HCT116 (cell line): ENCODE data around the gene CDC6.
A peak's percentile ranks its signal among the peaks of the same experiment; 100 is the strongest.

Experiments
- CTCF ChIP-seq, 3 experiments: fragments of 200-600 bp in 1 of 3; sonication (generic) in 1 of 3; IDR thresholded peaks in 2 of 3; conservative IDR thresholded peaks in 1 of 3; 2 replicates each; pipeline ENCODE4 v1.5.1; 2012 to 2017; ENCODE audit warnings: low read depth in 2 of 3, low read length in 2 of 3, antibody characterized with exemption in 1 of 3, borderline replicate concordance in 1 of 3, control low read depth in 1 of 3, mild to moderate bottlenecking in 1 of 3, mixed read lengths in 1 of 3, mixed run types in 1 of 3, moderate library complexity in 1 of 3; ENCODE audit not compliant: insufficient read depth in 1 of 3
- EZH2 ChIP-seq: fragments of 200-600 bp; sonication (generic); IDR thresholded peaks from 2 replicates; pipeline ENCODE4 v1.6.1; 2017; ENCODE audit warnings: antibody characterized with exemption, mixed run types
- EZH2phosphoT487 ChIP-seq: fragments of 200-600 bp; IDR thresholded peaks from 2 replicates; pipeline ENCODE4 v1.6.1; 2018; ENCODE audit warnings: antibody characterized with exemption, borderline replicate concordance
- FOSL1 ChIP-seq: IDR thresholded peaks from 2 replicates; pipeline ENCODE4 v1.6.1; 2012; ENCODE audit warnings: low read depth
- POLR2A ChIP-seq: IDR thresholded peaks from 2 replicates; pipeline ENCODE4 v1.7.0; 2011; ENCODE audit warnings: borderline replicate concordance; ENCODE audit not compliant: insufficient read depth, insufficient read length; ENCODE audit errors: extremely low read depth
- TF ChIP-seq, protein P1 (sequence below): IDR thresholded peaks from 2 replicates; pipeline ENCODE4 v1.6.1; 2012

DNA sequence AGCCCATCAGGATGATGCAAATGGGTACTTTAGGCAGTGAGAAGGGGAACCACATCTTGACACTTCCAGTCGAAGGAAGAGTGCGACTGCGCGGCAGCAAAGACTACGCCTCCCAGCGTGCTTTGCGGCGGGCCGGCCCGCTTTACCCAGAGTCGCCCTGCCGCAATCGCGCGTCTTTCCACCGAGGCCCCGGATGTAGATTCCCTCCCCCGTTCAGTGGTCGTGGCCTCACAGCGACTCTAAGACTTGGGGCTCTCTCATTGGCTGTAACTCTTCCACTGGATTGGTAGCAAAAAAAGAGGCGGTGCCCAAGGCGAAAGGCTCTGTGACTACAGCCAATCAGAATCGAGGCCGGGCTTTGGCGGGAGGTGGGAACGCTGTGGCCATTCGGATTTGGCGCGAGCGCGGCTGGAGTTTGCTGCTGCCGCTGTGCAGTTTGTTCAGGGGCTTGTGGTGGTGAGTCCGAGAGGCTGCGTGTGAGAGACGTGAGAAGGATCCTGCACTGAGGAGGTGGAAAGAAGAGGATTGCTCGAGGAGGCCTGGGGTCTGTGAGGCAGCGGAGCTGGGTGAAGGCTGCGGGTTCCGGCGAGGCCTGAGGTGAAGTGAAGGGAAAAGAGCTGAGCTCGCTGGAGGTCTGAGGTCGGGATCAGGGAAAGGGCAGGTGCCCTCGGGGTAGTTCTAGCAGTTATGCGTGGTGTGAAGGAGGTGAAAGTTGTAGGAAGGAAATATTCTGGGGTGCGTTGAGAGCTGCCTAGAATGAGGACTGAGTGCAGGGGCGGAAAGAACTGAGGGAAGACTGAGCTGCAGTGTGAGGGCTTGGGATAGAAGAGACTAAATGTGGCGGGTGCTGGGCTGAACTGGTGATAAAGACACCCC lies at the start of gene CDC6:
- TF ChIP-seq CTCF (IDR thresholded peaks at IDR 0.05 in 2 of 3, conservative IDR thresholded peaks at IDR 0.05 in 1 of 3; ENCODE audit: borderline replicate concordance in 1 of 3, insufficient read depth in 1 of 3, low read depth in 2 of 3, low read length in 2 of 3) (no peak), POLR2A (peak; percentile 90), EZH2 (no peak), FOSL1 (no peak), EZH2phosphoT487 (no peak)
- TF ChIP-seq, protein P1, sequence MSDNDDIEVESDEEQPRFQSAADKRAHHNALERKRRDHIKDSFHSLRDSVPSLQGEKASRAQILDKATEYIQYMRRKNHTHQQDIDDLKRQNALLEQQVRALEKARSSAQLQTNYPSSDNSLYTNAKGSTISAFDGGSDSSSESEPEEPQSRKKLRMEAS, result peak; percentile 76
